GM18951 (cell line): ENCODE data around the gene RASGEF1C.

ENCODE experiments used
- POLR2A ChIP-seq: IDR thresholded peaks from 4 replicates; pipeline ENCODE4 v1.6.1; 2011; ENCODE audit warnings: mild to moderate bottlenecking; ENCODE audit not compliant: insufficient read length, insufficient read depth; ENCODE audit errors: extremely low read depth
- in situ Hi-C: fragments of 300-500 bp; cut with MboI; formaldehyde crosslinking; loops from one replicate; pipeline ENCODE4 v1.12.0; 2022; ENCODE audit warnings: low sequenced_read_pairs, mixed read lengths, inconsistent platforms; ENCODE audit not compliant: unreplicated experiment

RASGEF1C gene

DNA sequence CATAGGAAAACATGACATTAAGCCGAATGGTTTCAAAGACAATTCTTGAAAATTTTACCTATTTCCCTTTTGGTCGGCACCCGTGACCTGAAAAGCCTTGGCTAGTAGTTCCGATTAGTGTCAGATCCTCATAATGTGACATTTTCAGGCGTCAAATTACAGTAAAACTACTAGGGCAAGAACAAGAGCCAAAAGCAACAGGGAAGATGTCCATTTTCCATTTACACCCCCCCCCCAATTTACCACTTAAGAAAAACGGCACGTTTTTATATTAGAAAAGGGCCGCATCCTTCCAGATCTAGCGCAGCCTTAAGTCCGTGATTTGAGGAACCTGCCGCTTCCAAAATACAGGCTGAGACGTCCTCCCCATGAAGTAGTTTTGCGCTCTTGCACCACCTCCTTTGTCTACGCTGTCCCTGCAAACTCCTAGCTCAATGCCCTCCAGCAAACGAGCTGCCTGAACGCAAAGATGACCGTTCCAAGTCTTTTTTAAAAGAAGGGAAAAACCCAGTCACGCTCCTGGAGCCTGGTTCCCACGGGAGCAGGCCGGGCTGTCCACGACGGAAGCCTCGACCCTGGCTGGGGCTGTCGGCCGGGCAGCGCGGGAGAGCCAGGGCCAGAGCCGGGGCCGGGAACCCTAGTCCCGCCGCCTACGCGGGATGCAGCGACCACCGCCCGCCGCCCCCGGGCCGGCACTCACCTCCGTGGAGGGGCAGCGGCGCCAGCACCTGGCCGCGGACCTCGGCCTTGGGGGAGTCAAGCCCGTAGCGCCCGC is 138.1 kb downstream of the RASGEF1C start:
- TF ChIP-seq POLR2A, result no peak
- in situ Hi-C loops, result no loop called here

DNA sequence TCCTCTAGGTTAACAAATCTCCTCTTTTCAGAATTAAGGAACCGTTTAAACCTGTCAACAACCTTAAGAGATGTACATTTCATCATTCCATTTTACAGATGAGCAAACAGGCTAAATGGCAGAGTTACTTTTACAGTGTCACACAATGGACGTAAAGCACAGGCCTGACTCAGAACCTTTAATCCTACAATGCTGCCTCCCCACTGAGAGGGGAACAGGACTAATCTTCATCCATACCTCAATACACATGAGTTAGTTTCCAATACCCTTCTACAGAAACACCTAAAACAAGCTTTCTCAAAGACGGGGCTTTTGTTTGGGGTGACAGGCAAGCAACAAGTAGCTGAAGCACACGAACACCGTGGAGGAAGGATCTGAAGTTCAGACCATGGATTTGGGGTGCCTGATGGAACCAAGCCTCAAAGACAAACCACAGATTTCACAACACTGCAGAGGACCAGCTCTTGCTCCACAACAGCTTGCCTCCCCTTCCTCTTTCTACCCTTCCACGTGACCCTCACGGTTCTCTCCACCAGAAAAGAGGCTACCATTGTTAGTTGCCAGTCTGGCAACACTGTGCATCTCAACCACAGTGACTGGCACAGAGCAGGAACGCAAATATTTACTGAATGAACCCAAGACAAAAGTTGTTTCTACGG is 139.3 kb downstream of the RASGEF1C start:
- in situ Hi-C loops, result no loop called here
- TF ChIP-seq POLR2A, result no peak

DNA sequence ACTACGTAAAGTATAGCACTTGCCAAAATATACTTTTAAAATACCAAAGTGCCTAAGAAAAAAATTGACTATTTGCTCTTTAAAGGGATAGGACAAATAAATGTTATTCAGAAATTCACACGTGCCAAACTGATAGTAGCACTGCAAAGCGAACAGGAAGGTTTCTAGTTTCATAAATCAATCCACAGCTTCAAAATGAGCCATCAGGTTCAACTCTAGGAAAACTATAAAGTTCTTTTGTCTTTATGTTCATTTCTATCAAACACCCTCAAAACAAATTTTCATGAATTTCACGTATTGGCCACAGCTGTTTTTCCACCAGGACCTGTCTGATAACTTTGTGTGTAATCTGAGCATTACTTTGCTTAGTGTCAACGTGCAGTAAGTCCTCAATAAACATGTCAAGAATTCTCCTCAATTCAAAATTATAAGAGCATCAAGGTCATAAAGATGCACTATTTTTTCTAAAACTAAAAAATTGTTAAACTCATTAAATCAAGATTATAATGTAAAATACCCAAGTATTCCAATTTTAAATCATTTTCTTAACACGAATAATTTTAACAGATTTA is 140.4 kb downstream of the RASGEF1C start:
- in situ Hi-C loops, result no loop called here
- TF ChIP-seq POLR2A, result no peak

DNA sequence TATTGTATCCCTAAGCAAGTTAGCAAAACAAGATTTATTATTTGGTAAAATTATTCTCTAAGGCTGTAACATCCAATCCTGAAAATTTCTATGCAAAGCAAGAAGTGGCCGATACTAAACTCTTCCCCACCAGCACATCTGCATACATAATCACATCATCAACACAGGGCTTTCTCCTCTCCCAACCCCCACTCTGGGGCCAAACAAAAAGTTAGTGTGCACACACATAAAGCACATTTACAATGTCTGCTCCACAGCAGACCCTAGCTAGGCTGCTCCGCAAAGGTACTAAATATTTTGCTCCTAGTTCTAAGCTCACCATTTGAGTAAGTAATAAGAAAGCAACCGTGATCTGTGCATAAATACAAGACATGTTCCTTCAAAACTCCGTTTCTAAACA is 141.0 kb downstream of the RASGEF1C start:
- TF ChIP-seq POLR2A, result no peak
- in situ Hi-C loops, result no loop called here

DNA sequence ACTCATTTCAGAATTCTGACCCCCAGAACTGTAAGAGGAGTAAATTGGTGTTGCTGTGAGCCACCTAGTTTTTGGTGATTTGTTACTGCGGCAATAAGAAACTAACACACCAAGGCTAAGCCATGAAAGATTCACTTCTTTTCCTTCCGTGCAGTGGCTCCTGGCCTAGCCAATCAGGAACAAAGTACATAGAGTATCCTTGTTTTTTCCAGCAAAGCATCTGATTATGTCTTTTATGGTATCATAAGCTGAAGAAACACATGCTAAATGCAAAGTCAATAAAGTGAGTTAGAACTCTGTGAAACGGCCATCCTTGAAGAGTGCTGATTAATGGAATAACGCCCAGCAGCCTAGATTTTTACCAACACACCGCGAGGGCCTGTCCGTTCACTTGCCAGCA is 148.8 kb downstream of the RASGEF1C start:
- TF ChIP-seq POLR2A, result no peak
- in situ Hi-C loops, result no loop called here

DNA sequence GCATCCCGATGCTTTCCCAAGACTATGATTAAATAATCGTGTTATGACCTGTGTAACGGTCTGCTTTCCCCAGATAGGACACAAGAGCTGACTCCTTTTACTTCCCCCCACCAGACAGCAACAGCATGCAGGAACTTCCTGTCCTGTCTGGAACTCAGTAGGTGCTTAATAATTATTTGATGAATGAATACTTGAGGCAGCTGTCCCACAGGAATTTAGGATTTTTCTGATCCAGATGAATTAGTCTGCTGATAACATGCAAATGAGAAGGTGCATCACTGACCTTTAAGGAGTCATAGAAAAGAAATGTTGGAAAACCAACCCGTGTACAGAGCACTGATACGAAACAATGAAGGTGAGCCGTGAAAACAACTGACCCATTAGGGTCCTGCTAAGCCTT is 149.7 kb downstream of the RASGEF1C start:
- in situ Hi-C loops, result no loop called here
- TF ChIP-seq POLR2A, result no peak

DNA sequence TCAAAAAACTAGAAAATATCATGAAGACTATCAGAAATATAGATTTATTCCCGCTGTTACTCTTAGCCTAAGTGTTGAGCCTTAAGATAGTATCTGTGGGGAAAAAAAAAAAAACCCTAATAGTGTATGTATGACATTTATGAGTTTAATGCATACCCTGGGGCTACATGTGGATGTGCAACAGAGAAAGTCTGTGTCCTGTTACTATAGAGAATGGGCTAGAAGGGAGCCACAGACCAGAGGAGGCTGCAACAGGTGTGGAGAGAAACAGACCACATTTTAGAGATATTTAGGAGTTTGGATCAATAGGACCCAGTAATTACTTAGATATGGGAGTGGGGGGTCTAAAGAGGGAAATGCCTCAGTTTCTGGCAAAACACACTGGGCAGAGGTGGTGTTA is 152.9 kb downstream of the RASGEF1C start:
- no peak for TF ChIP-seq POLR2A
- in situ Hi-C loops, result no loop called here

DNA sequence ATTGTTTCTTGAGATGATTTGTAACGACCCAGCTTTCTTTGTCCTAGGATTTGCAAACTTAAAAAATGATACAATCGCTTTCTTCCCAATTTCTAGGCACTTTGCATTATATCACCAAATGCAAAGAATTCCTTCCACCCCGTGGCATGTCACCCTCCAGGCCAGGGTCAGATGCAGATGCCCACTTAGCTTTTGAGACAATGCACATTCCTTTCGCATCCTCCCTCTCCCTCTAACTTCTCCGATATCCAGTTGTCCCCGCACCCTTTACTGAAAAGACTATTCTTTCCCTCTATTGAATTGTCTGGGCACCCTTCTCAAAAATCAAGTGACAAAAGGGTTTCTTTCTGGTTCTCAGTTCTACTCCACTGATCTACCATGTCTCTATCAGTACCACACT is 154.8 kb downstream of the RASGEF1C start:
- TF ChIP-seq POLR2A, result no peak
- in situ Hi-C loops, result no loop called here

DNA sequence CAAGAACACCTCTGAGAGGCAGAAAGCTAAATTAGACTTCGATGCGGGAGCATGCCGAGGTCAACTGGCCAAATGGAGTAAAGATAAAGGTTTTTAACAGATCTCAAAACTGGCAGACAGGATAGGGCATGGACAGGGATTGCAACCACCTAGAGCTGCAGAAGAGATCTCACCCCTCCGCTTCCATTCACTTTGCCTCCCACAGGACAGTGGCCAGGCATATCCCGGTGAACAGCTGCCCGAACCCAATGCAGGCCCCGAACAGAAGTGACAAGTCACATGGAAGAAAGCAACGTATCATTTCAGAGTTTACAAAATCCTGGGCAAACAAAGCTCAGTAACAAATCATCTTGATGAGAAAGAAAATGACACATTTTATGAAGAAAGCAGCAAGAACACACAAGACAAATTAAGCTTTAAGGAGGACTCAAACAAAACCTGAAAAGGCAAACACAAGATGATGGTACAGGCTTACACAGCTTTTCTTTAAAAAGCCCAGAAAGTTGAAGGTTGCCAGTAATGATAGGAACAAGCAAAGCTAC is 155.9 kb downstream of the RASGEF1C start:
- TF ChIP-seq POLR2A, result no peak
- in situ Hi-C loops, result no loop called here

DNA sequence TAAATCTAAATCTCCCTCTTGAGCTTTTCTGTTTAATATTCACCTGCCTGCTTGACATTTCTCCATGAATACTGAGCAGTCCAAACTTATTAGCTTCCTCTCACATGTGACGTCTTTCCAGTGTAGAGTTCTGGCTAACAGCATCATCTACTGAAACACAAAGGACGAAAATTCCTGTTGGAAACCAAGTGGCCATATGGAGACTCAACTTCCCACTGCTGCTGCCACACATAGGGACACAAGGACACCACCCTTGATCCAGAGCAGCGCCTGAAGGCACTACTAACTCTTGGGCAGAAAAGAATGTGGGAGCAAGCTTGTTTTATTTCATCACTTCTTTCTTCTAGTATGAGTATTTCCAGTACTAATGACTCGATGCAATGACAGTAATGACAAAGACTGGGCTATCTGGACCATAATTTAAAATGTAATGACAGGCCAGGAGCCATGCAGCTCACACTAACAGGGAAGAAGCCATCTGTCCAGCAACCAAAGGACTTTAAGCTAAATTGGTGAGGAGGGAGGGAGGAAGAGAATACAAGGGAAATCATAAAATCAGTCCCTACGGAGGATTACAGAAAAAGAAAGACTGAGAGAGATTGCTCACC is 156.7 kb downstream of the RASGEF1C start:
- in situ Hi-C loops, result no loop called here
- TF ChIP-seq POLR2A, result no peak
